ENCODE data around the gene CKAP5.

- TF ChIP-seq CTCF (optimal IDR thresholded peaks at IDR 0.05 in 1 of 3, IDR thresholded peaks at IDR 0.05 in 1 of 3, conservative IDR thresholded peaks at IDR 0.05 in 1 of 3; ENCODE audit: extremely low read depth in 1 of 3, insufficient read depth in 2 of 3, low read length in 3 of 3) (no peak), EZH2 (IDR thresholded peaks at IDR 0.05; ENCODE audit: low read length) (no peak)
Observed at GRCh38 chr11:46865340-46865739, 19.3 kb upstream of the CKAP5 start.
